HEK293 (cell line): Measurements from ENCODE around the gene MT1A.

ENCODE experiments used
- PATZ1 ChIP-seq: fragments of 450-650 bp; formaldehyde crosslinking; IDR thresholded peaks from 2 replicates; pipeline ENCODE4 v1.5.1; 2016; ENCODE audit warnings: missing biosample characterization, missing genetic modification characterization
- ZBTB1 ChIP-seq: fragments of 450-650 bp; formaldehyde crosslinking; IDR thresholded peaks from 2 replicates; pipeline ENCODE4 v1.5.1; 2016; ENCODE audit warnings: missing biosample characterization, missing genetic modification characterization
- ZBTB7A ChIP-seq: fragments of 450-650 bp; formaldehyde crosslinking; IDR thresholded peaks from 2 replicates; pipeline ENCODE4 v1.5.1; 2016; ENCODE audit warnings: low read depth, missing biosample characterization, missing genetic modification characterization
- ZNF549 ChIP-seq: fragments of 450-650 bp; IDR thresholded peaks from 2 replicates; pipeline ENCODE4 v1.5.1; 2018; ENCODE audit warnings: missing biosample characterization, missing genetic modification characterization, mild to moderate bottlenecking, inconsistent platforms, moderate library complexity
- ZNF777 ChIP-seq: fragments of 450-650 bp; formaldehyde crosslinking; IDR thresholded peaks from 2 replicates; pipeline ENCODE4 v1.5.1; 2017; ENCODE audit warnings: missing biosample characterization, missing genetic modification characterization, borderline replicate concordance
- TF ChIP-seq, protein P1 (sequence below): fragments of 450-650 bp; formaldehyde crosslinking; IDR thresholded peaks from 2 replicates; pipeline ENCODE4 v1.5.1; 2016; ENCODE audit warnings: missing biosample characterization, missing genetic modification characterization

- no peak for TF ChIP-seq ZNF777 (tag by site-specific recombination)
- TF ChIP-seq, protein P1, sequence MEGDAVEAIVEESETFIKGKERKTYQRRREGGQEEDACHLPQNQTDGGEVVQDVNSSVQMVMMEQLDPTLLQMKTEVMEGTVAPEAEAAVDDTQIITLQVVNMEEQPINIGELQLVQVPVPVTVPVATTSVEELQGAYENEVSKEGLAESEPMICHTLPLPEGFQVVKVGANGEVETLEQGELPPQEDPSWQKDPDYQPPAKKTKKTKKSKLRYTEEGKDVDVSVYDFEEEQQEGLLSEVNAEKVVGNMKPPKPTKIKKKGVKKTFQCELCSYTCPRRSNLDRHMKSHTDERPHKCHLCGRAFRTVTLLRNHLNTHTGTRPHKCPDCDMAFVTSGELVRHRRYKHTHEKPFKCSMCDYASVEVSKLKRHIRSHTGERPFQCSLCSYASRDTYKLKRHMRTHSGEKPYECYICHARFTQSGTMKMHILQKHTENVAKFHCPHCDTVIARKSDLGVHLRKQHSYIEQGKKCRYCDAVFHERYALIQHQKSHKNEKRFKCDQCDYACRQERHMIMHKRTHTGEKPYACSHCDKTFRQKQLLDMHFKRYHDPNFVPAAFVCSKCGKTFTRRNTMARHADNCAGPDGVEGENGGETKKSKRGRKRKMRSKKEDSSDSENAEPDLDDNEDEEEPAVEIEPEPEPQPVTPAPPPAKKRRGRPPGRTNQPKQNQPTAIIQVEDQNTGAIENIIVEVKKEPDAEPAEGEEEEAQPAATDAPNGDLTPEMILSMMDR (tag by site-specific recombination) = no peak
- TF ChIP-seq ZBTB7A (tag by site-specific recombination) = no peak
- TF ChIP-seq ZNF549 (tag by site-specific recombination) = no peak
- TF ChIP-seq ZBTB1 = no peak
- TF ChIP-seq PATZ1 (tag by site-specific recombination) = no peak
These were observed 21.0 kb upstream of the MT1A start for GRCh38 chr16:56617212-56618085.
